ENCODE measurements around the gene FAM3B.

FAM3B gene

DNA sequence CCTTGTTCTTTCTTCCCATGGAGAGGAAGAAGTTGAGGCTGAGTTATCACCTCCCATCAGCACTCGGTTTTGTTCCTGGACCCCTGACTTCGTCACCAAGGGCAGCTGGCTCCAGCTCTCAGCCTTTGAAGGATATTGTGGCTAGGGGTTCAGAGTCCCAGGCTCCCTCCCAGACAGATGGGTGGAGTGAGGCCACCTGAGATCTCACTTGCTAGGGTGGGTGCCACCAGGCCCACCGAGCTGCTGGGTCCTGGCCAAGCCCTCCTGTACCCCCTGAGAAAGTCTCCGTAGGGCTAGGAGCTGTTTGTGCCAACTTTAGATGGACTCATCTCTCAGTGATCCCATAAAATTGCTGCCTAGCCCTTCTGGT lies 52.1 kb downstream of the FAM3B start:
- peak overlapping the region in 10 of 11 experiments; percentile 41 to 73 (median 60); a peak in 19 of 22 replicates for H3K9ac ChIP-seq
- peaks cover 55 to 67% (median 63%) of the 10 kb centered on the region in 10 experiments for H3K4me1 ChIP-seq
- H3K4me3 ChIP-seq: peak overlapping the region in 6 of 10 experiments; percentile 28 to 52 (median 46); a peak in 10 of 20 replicates
- peaks cover 0 to 17% (median 0%) of the 10 kb centered on the region in 11 experiments; a peak in 3 of 22 replicates for H3K36me3 ChIP-seq
- no peak for TF ChIP-seq Cebpa-rat (IDR thresholded peaks at IDR 0.05)
- no peaks in the 10 kb centered on the region for H3K9me3 ChIP-seq (replicated peaks in 1 of 11)
- peak overlapping the region in 10 of 11 experiments; percentile 34 to 83 (median 70); a peak in 19 of 22 replicates for H3K27ac ChIP-seq
- H4K20me1 ChIP-seq: peaks cover 0 to 57% (median 0%) of the 10 kb centered on the region in 11 experiments; a peak in 3 of 22 replicates
- no peaks in the 10 kb centered on the region for H3K27me3 ChIP-seq
- H3K4me2 ChIP-seq: peak overlapping the region; percentile 86 to 97 (median 95)

DNA sequence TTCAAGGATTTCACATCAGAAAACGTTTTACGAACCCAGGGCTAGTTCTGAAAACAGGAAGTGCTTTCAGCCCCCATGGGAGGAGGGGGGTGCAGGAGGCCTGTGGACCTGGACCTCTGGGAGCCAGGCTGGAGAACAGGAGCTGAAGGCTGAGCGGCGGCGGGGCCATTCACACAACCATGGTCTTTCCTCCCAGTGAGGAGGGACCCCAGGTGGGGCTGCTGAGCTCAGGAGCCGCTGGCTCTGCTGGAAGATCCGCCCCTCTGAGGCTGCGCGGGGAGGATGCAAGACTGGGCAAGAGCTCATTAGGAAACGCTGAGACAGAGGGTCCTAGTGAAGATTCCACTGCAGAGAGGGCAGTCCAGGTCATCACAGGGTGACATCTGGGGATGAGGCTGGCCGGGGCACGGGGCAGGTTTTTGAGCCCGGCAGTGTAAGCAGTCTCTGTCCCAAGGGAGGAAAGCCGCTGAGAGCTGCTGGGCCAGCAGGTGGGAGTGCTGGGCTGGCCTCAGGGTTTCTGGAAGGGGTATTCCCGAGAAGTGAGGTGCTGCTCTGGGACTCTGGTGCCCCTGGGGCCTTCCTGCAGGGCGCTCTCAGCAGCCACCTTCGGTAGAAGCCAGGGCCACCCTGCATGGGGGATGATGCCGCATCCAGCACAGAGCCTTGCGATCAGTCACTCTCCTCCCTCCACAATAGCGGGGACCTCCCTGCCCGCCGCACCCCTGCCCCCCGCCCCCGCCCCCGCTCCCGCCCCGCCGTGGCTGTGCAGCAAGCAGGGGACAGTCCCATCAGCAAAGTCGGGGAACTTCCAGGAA lies 52.7 kb downstream of the FAM3B start:
- peak overlapping the region in 10 of 11 experiments; percentile 34 to 83 (median 70); a peak in 19 of 22 replicates for H3K27ac ChIP-seq

DNA sequence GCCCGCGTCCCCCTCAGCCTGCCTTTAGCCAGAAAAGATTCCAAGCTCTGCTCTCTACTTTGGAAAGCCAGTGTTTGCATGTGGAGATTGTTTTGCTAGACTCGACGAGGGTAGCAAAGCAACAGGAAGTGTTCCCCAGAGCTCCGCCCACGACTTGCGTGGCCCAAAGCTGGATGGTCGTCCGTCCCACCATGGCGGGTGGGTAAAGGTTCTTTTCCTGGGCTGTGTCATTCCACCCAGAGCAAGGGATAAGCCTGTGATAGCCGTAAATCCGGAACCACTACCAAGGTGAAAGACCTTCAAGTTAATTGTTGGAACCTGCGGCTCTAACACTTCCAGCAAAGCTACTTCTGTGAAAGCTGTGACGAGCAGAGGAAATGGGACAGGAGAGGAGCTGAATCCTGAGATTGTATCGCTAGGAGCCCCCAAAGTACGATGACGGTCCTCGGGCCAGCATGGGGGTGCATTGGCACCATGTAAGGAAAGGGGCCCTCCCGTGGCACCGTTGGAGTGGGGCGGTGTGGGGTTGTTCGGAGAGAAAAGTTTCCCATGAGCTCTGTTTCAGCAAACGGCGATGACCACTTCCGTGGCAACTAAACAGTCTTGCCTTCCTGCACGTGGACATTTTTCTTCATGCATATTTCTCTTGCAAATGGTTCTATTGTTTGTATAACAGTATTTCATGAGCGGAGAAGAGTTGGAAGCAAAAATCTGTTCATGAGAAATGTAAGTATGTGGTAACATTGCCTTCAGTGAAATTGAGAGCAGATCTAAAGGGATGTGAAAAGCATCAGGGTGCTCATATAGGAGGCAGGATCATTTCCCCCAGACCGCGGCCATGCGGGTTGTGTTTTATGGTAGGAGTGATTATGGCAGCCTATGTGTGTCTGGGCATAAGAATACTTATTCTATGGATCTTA lies 53.6 kb downstream of the FAM3B start:
- Histone ChIP-seq H3K27ac (peak overlapping the region in 1 of 11 experiments; percentile 27; a peak in 3 of 22 replicates), H4K20me1 (peaks cover 0 to 69% (median 0%) of the 10 kb centered on the region in 11 experiments; a peak in 4 of 22 replicates), H3K36me3 (peaks cover 0 to 19% (median 0%) of the 10 kb centered on the region in 11 experiments; a peak in 3 of 22 replicates), H3K9ac (no peak overlapping the region; a peak in 1 of 22 replicates), H3K9me3 (replicated peaks in 1 of 11) (no peaks in the 10 kb centered on the region), H3K27me3 (no peaks in the 10 kb centered on the region), H3K4me2 (peak overlapping the region; percentile 58 to 97 (median 86)), H3K4me1 (peaks cover 47 to 53% (median 50%) of the 10 kb centered on the region in 10 experiments), H3K4me3 (no peak overlapping the region)
- no peak for TF ChIP-seq Cebpa-rat (IDR thresholded peaks at IDR 0.05)

More for the DNA sequence above, 52.7 kb downstream of the FAM3B start:
- peaks cover 0 to 63% (median 0%) of the 10 kb centered on the region in 11 experiments; a peak in 4 of 22 replicates for H4K20me1 ChIP-seq
- H3K36me3 ChIP-seq: peaks cover 0 to 20% (median 0%) of the 10 kb centered on the region in 11 experiments; a peak in 3 of 22 replicates
- TF ChIP-seq Cebpa-rat (IDR thresholded peaks at IDR 0.05): no peak
- H3K9me3 ChIP-seq (replicated peaks in 1 of 11): no peaks in the 10 kb centered on the region
- peak overlapping the region; percentile 86 to 97 (median 95) for H3K4me2 ChIP-seq
- H3K4me3 ChIP-seq: peak overlapping the region in 8 of 10 experiments; percentile 28 to 52 (median 40); a peak in 14 of 20 replicates
- no peaks in the 10 kb centered on the region for H3K27me3 ChIP-seq
- H3K4me1 ChIP-seq: peaks cover 49 to 61% (median 57%) of the 10 kb centered on the region in 10 experiments
- H3K9ac ChIP-seq: peak overlapping the region in 10 of 11 experiments; percentile 41 to 73 (median 60); a peak in 19 of 22 replicates

DNA sequence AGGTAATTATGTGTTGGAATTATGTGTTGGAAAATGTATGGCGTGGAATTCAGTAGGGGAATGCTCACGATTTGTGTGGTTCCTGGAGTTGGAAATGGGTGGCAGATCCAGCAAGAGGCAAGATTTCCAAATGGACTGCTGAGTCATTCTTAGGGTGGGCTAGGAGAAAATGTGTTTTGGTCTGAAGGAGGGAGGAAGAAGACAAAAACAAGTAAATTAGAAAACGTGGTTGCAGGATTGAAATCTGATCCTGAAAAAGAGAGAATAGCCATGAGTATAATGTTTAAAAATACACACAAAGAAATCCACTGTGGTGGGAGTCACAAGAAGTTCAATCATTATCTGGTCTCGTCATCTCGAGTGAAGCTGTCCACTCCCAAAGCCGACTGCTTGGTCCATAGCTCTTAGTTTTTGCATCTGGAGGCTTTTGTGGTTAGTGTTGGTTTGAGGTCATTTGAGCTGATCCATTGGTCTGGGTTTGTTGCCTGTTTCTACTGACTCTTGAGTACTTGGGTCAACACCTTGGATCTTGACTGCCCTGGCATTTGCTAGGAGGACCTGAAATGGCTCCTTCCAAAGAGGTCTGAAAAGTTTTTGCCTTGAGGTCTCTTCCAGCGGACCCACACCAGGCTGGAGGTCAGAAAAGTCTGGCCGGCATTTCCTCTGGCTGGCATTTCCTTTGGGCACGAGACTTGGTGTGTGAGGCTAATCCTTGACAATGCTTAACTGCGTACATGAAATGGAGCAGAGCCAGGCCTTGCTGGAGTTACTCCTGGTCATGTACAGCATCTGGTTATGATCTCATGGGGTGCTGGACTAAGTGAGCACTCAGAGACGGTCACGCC lies 54.5 kb downstream of the FAM3B start:
- Histone ChIP-seq H3K4me1 (peaks cover 41 to 50% (median 47%) of the 10 kb centered on the region in 10 experiments), H3K9me3 (replicated peaks in 1 of 11) (no peaks in the 10 kb centered on the region), H3K27ac (no peak overlapping the region; a peak in 1 of 22 replicates), H3K27me3 (no peaks in the 10 kb centered on the region), H3K4me3 (no peak overlapping the region), H3K4me2 (peak overlapping the region in 5 of 11 experiments; percentile 5 to 90 (median 62); a peak in 2 of 22 replicates), H4K20me1 (peaks cover 0 to 70% (median 0%) of the 10 kb centered on the region in 11 experiments; a peak in 4 of 22 replicates), H3K9ac (no peak overlapping the region), H3K36me3 (peaks cover 0 to 10% (median 0%) of the 10 kb centered on the region in 11 experiments; a peak in 2 of 22 replicates)
- no peak for TF ChIP-seq Cebpa-rat (IDR thresholded peaks at IDR 0.05)

DNA sequence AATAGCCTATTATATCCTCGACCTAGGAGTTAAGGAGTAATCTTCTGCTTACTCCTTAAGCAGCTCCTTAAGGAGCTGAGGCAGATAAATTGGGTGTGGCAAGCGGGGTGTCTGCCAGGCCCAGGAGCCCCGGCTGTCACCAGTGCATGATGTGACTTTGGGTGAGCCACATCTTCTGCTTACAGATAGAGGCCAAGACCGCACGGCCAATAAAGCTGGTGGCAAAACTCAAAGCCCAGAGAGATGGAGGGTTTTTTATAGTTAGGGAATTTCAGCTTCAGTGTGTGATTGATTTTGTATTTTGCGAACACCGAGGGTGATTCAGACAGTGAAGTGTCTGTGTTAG lies 55.1 kb downstream of the FAM3B start:
- H3K4me2 ChIP-seq: 0 out of 22 replicates have a peak overlapping the region, but pooled peaks of 1 of the 11 experiments have one; percentile 6
- no peak overlapping the region for H3K4me3 ChIP-seq
- H3K4me1 ChIP-seq: peaks cover 35 to 44% (median 41%) of the 10 kb centered on the region in 10 experiments

DNA sequence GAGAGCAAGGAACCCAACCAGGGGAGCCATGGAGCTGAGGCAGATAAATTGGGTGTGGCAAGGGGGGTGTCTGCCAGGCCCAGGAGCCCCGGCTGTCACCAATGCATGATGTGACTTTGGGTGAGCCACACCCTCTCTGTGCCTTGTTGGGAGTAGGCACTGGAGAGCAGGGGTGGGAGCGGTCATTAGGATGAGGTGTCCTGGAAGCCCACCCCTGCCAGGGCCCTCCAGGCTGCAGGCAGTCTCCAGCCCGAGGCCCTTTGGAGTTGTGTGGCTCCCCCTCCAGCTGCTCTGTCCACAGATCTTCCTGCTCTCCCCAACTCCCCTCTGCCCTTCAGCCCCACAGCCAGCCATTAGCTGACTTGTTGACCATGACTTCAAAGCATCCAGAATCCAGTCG lies 56.7 kb downstream of the FAM3B start:
- Histone ChIP-seq H3K4me3 (no peak overlapping the region), H3K27me3 (no peaks in the 10 kb centered on the region), H3K4me1 (peaks cover 19 to 28% (median 25%) of the 10 kb centered on the region in 10 experiments), H3K27ac (no peak overlapping the region), H3K4me2 (no peak overlapping the region), H3K9ac (no peak overlapping the region), H3K9me3 (replicated peaks in 1 of 11) (no peaks in the 10 kb centered on the region), H3K36me3 (peaks cover 0 to 29% (median 0%) of the 10 kb centered on the region in 11 experiments; a peak in 8 of 22 replicates), H4K20me1 (peaks cover 0 to 52% (median 0%) of the 10 kb centered on the region in 11 experiments; a peak in 4 of 22 replicates)
- no peak for TF ChIP-seq Cebpa-rat (IDR thresholded peaks at IDR 0.05)

More for the DNA sequence above, 55.1 kb downstream of the FAM3B start:
- Histone ChIP-seq H3K36me3 (peaks cover 0 to 13% (median 0%) of the 10 kb centered on the region in 11 experiments; a peak in 4 of 22 replicates), H3K9me3 (replicated peaks in 1 of 11) (no peaks in the 10 kb centered on the region), H3K27me3 (no peaks in the 10 kb centered on the region), H4K20me1 (peaks cover 0 to 66% (median 0%) of the 10 kb centered on the region in 11 experiments; a peak in 4 of 22 replicates), H3K27ac (no peak overlapping the region), H3K9ac (no peak overlapping the region)
- no peak for TF ChIP-seq Cebpa-rat (IDR thresholded peaks at IDR 0.05)

DNA sequence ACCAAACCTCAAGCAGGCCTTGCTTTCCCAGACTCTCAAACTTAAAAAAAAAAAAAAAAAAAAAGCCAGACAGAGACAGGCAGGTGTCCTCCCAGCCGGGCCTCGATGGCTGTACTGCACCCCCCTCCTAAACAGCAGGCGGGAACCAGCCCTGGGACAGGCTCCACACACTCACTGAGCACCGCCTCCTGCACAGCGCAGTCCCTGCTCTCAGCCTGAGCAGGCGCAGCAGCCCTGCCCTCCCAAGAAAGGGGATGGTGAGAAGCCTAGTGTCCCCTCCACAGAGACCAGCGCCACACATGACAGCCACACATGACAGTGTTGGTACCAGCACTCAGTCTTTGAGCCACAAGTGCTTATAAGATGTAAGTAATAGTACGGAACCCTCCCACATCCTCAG lies 57.2 kb downstream of the FAM3B start:
- Histone ChIP-seq H3K9me3 (replicated peaks in 1 of 11) (no peaks in the 10 kb centered on the region), H4K20me1 (peaks cover 0 to 51% (median 0%) of the 10 kb centered on the region in 11 experiments; a peak in 4 of 22 replicates), H3K36me3 (peaks cover 0 to 32% (median 0%) of the 10 kb centered on the region in 11 experiments; a peak in 8 of 22 replicates), H3K4me2 (no peak overlapping the region), H3K27ac (no peak overlapping the region), H3K27me3 (no peaks in the 10 kb centered on the region), H3K4me3 (no peak overlapping the region), H3K9ac (no peak overlapping the region), H3K4me1 (peaks cover 14 to 23% (median 20%) of the 10 kb centered on the region in 10 experiments)
- no peak for TF ChIP-seq Cebpa-rat (IDR thresholded peaks at IDR 0.05)

Measured in BLaER1 treated with 17β-estradiol and CSF1 and Interleukin-3, amounts not matched to agents 10 nM and 100 nM (cell line).